ENCODE data around the gene CNTLN. TPM values are rescaled to one million over a fixed set of nuclear protein-coding genes. Genes with fewer than 3 reads are reported as not detected.
"Not testable (repeated sequence)": the region's sequence is repeated elsewhere in the genome, so short reads cannot be mapped to it uniquely, and the experiment has no call there.

CNTLN gene
- total and polyA plus RNA-seq, 2 experiments from 2014 or later, result 17.7 to 21.8 TPM

GRCh38 chr9:17342696-17343095, 207.9 kb downstream of the CNTLN start:
- H3K4me2 ChIP-seq, result no peak overlapping the region
- H3K27me3 ChIP-seq (ENCODE audit: insufficient read depth), result no peaks in the 10 kb centered on the region
- no peak overlapping the region for H2AFZ ChIP-seq
- no peak overlapping the region for H3K27ac Mint-ChIP-seq
- H3K4me1 ChIP-seq (ENCODE audit: insufficient read depth), result 0 out of 2 replicates have a peak, but pooled peaks cover 5% of the 10 kb centered on the region
- TF ChIP-seq REST (IDR thresholded peaks at IDR 0.05; ENCODE audit: unreplicated experiment) (peak; percentile 18), EZH2 (IDR thresholded peaks at IDR 0.05; ENCODE audit: low read depth, unreplicated experiment) (no peak), JUNB (IDR thresholded peaks at IDR 0.05; ENCODE audit: unreplicated experiment) (no peak)
- no peaks in the 10 kb centered on the region for H4K20me1 ChIP-seq (replicated peaks; ENCODE audit: insufficient read depth)
- no peaks in the 10 kb centered on the region for H3F3A ChIP-seq (replicated peaks; ENCODE audit: low read depth)
- DNase-seq (ENCODE audit: low spot score) (peak; percentile 33), ATAC-seq (peak; percentile 85)
- no peak overlapping the region for H3K4me3 Mint-ChIP-seq
- no peak overlapping the region for H3K27ac ChIP-seq (ENCODE audit: low read depth)
- H3K9me2 ChIP-seq (ENCODE audit: insufficient read depth), result no peaks in the 10 kb centered on the region
- peaks cover 1% of the 10 kb centered on the region for H3K27me3 Mint-ChIP-seq (ENCODE audit: insufficient read depth, low read depth, poor library complexity)
- no peak overlapping the region for H3K4me3 ChIP-seq
- no peaks in the 10 kb centered on the region for H3K79me2 ChIP-seq (replicated peaks; ENCODE audit: insufficient read depth)
- peaks cover 10% of the 10 kb centered on the region for H3K36me3 Mint-ChIP-seq (ENCODE audit: low read depth)
- H3K36me3 ChIP-seq (ENCODE audit: insufficient read depth), result no peaks in the 10 kb centered on the region
- H3K9me3 Mint-ChIP-seq, result no peaks in the 10 kb centered on the region
- H3K4me1 Mint-ChIP-seq, result peaks cover 15% of the 10 kb centered on the region

GRCh38 chr9:17349831-17350230, 215.0 kb downstream of the CNTLN start:
- H4K20me1 ChIP-seq (replicated peaks; ENCODE audit: insufficient read depth), result no peaks in the 10 kb centered on the region
- Mint-ChIP-seq H3K27me3 (ENCODE audit: insufficient read depth, low read depth, poor library complexity) (peaks cover 2% of the 10 kb centered on the region), H3K27ac (no peak overlapping the region), H3K36me3 (ENCODE audit: low read depth) (peaks cover 19% of the 10 kb centered on the region), H3K4me1 (peaks cover 1% of the 10 kb centered on the region; the same call in 2 of the 3 replicates), H3K9me3 (no peaks in the 10 kb centered on the region; the same call in 2 of the 3 replicates), H3K4me3 (no peak overlapping the region)
- H3K4me2 ChIP-seq, result no peak overlapping the region
- no peaks in the 10 kb centered on the region for H3K4me1 ChIP-seq (ENCODE audit: insufficient read depth)
- H3K27ac ChIP-seq (ENCODE audit: low read depth), result no peak overlapping the region
- no peak overlapping the region for H2AFZ ChIP-seq
- TF ChIP-seq ZNF331 (CRISPR knock-in tag; IDR thresholded peaks at IDR 0.05; ENCODE audit: low read depth) (no peak), EZH2 (IDR thresholded peaks at IDR 0.05; ENCODE audit: low read depth, unreplicated experiment) (no peak), POLR2AphosphoS5 (IDR thresholded peaks at IDR 0.05; ENCODE audit: low read depth) (no peak)
- H3K79me2 ChIP-seq (replicated peaks; ENCODE audit: insufficient read depth), result no peaks in the 10 kb centered on the region
- ATAC-seq, result no peak
- no peaks in the 10 kb centered on the region for H3K36me3 ChIP-seq (ENCODE audit: insufficient read depth)
- H3K4me3 ChIP-seq, result no peak overlapping the region
- no peaks in the 10 kb centered on the region for H3F3A ChIP-seq (replicated peaks; ENCODE audit: low read depth)
- no peak for DNase-seq (ENCODE audit: low spot score)
- no peaks in the 10 kb centered on the region for H3K9me2 ChIP-seq (ENCODE audit: insufficient read depth)
- H3K27me3 ChIP-seq (ENCODE audit: insufficient read depth), result no peaks in the 10 kb centered on the region

- H2AFZ ChIP-seq; H3K4me1 ChIP-seq (ENCODE audit: insufficient read depth); H3K4me3 ChIP-seq; H3K27me3 Mint-ChIP-seq (ENCODE audit: insufficient read depth, low read depth, poor library complexity); H3K4me3 Mint-ChIP-seq; H3K27ac Mint-ChIP-seq; H3K79me2 ChIP-seq (replicated peaks; ENCODE audit: insufficient read depth); H3K27ac ChIP-seq (ENCODE audit: low read depth); H3K36me3 ChIP-seq (ENCODE audit: insufficient read depth); H3K4me1 Mint-ChIP-seq; H3K9me2 ChIP-seq (ENCODE audit: insufficient read depth); H3K27me3 ChIP-seq (ENCODE audit: insufficient read depth); H4K20me1 ChIP-seq (replicated peaks; ENCODE audit: insufficient read depth); DNase-seq (ENCODE audit: low spot score); H3K4me2 ChIP-seq; H3F3A ChIP-seq (replicated peaks; ENCODE audit: low read depth); H3K9me3 Mint-ChIP-seq; ATAC-seq: not testable (repeated sequence)
- peaks cover 15% of the 10 kb centered on the region for H3K36me3 Mint-ChIP-seq (ENCODE audit: low read depth)
These were observed 219.2 kb downstream of the CNTLN start for GRCh38 chr9:17354006-17354405.
